H9 (cell line): ENCODE results near the gene TGFBR2. TPM values are rescaled to one million over a fixed set of nuclear protein-coding genes. Genes with fewer than 3 reads are reported as not detected.

Source experiments
- DNase-seq: peaks from one replicate; pipeline ENCODE4 v3.0.0-alpha.2; 2017
- H2AFZ ChIP-seq: one replicate; pipeline ENCODE4 v1.6.1; 2013; ENCODE audit warnings: mild to moderate bottlenecking, low read length, control low read depth, moderate library complexity
- H2AK5ac ChIP-seq: 2 replicates; pipeline ENCODE4 v1.6.1; 2013; ENCODE audit warnings: low read length, control low read depth, mixed read lengths; ENCODE audit not compliant: insufficient read length
- H2BK120ac ChIP-seq: one replicate; pipeline ENCODE4 v1.6.1; 2013; ENCODE audit warnings: low read depth, mild to moderate bottlenecking, low read length, control low read depth, inconsistent platforms; ENCODE audit not compliant: poor library complexity, severe bottlenecking
- H2BK12ac ChIP-seq: 2 replicates; pipeline ENCODE4 v1.6.1; 2013; ENCODE audit warnings: low read length, control low read depth, mixed read lengths, low read depth; ENCODE audit not compliant: insufficient read length
- H2BK15ac ChIP-seq: 2 replicates; pipeline ENCODE4 v1.6.1; 2013; ENCODE audit warnings: low read depth, low read length, control low read depth
- H2BK20ac ChIP-seq: one replicate; pipeline ENCODE4 v1.6.1; 2013; ENCODE audit warnings: low read depth, mild to moderate bottlenecking, low read length, control low read depth, inconsistent platforms; ENCODE audit not compliant: poor library complexity, severe bottlenecking
- H2BK5ac ChIP-seq: 2 replicates; pipeline ENCODE4 v1.6.1; 2013; ENCODE audit warnings: low read length, control low read depth, mixed read lengths; ENCODE audit not compliant: insufficient read length
- H3K14ac ChIP-seq: 2 replicates; pipeline ENCODE4 v1.6.1; 2013; ENCODE audit warnings: low read length, control low read depth; ENCODE audit not compliant: insufficient read depth
- H3K18ac ChIP-seq: 2 replicates; pipeline ENCODE4 v1.6.1; 2013; ENCODE audit warnings: low read depth, mild to moderate bottlenecking, mixed read lengths, low read length, control low read depth; ENCODE audit not compliant: insufficient read length
- H3K23ac ChIP-seq: 2 replicates; pipeline ENCODE4 v1.6.1; 2013; ENCODE audit warnings: low read length, control low read depth, mixed read lengths, low read depth; ENCODE audit not compliant: insufficient read length
- H3K23me2 ChIP-seq: 2 replicates; pipeline ENCODE4 v1.6.1; 2013; ENCODE audit warnings: low read depth, mild to moderate bottlenecking, mixed read lengths, low read length, control low read depth; ENCODE audit not compliant: insufficient read length, poor library complexity, severe bottlenecking
- H3K27ac ChIP-seq: 2 replicates; pipeline ENCODE4 v1.5.1; 2013; ENCODE audit warnings: low read length, control low read depth, mixed read lengths, low read depth; ENCODE audit not compliant: insufficient read length
- H3K27me3 ChIP-seq: 2 replicates; pipeline ENCODE4 v1.6.1; 2013; ENCODE audit warnings: low read length, control low read depth, inconsistent platforms; ENCODE audit not compliant: insufficient read depth
- H3K4ac ChIP-seq: 2 replicates; pipeline ENCODE4 v1.6.1; 2013; ENCODE audit warnings: low read depth, mild to moderate bottlenecking, control low read depth, inconsistent platforms, low read length, moderate library complexity
- H3K4me1 ChIP-seq: 2 replicates; pipeline ENCODE4 v1.6.1; 2013; ENCODE audit warnings: low read length, control low read depth, inconsistent platforms; ENCODE audit not compliant: insufficient read depth
- H3K4me2 ChIP-seq: 2 replicates; pipeline ENCODE4 v1.6.1; 2013; ENCODE audit warnings: low read length, control low read depth, mixed read lengths; ENCODE audit not compliant: insufficient read length, insufficient read depth
- H3K56ac ChIP-seq: 2 replicates; pipeline ENCODE4 v1.6.1; 2013; ENCODE audit warnings: low read depth, mild to moderate bottlenecking, mixed read lengths, low read length, control low read depth; ENCODE audit not compliant: insufficient read length
- H3K79me1 ChIP-seq: 2 replicates; pipeline ENCODE4 v1.6.1; 2013; ENCODE audit warnings: low read depth, mild to moderate bottlenecking, moderate library complexity, low read length, control low read depth, inconsistent platforms; ENCODE audit not compliant: insufficient read depth, poor library complexity, severe bottlenecking
- H3K79me2 ChIP-seq: 2 replicates; pipeline ENCODE4 v1.6.1; 2013; ENCODE audit warnings: low read length, control low read depth, inconsistent platforms; ENCODE audit not compliant: insufficient read depth
- H3K9ac ChIP-seq: 2 replicates; pipeline ENCODE4 v1.6.1; 2013; ENCODE audit warnings: low read length, control low read depth, mixed read lengths; ENCODE audit not compliant: insufficient read length; ENCODE audit errors: extremely low read depth
- H3K9me3 ChIP-seq: one replicate; pipeline ENCODE4 v1.6.1; 2013; ENCODE audit warnings: low read depth, low read length, inconsistent platforms; ENCODE audit not compliant: control insufficient read depth
- H3T11ph ChIP-seq: one replicate; pipeline ENCODE4 v1.6.1; 2013; ENCODE audit warnings: mild to moderate bottlenecking, low read length, control low read depth, inconsistent platforms
- H4K20me1 ChIP-seq: one replicate; pipeline ENCODE4 v1.6.1; 2013; ENCODE audit not compliant: control insufficient read depth, insufficient read length, insufficient read depth
- H4K5ac ChIP-seq: 2 replicates; pipeline ENCODE4 v1.6.1; 2013; ENCODE audit warnings: low read depth, mild to moderate bottlenecking, mixed read lengths, low read length, control low read depth; ENCODE audit not compliant: insufficient read length
- H4K8ac ChIP-seq: replicated peaks from 2 replicates; pipeline ENCODE4 v1.6.1; 2013; ENCODE audit warnings: low read length, control low read depth, mixed read lengths, low read depth; ENCODE audit not compliant: insufficient read length
- H4K91ac ChIP-seq: 2 replicates; pipeline ENCODE4 v1.6.1; 2013; ENCODE audit warnings: low read depth, mild to moderate bottlenecking, moderate library complexity, mixed read lengths, low read length, control low read depth; ENCODE audit not compliant: insufficient read length
- H3K27ac Mint-ChIP-seq, 3 experiments: 2 replicates in 2 of 3; 3 replicates in 1 of 3; pipeline ENCODE4 v1.8.0; 2020 to 2021; ENCODE audit warnings: mixed read lengths in 3 of 3, mild to moderate bottlenecking in 1 of 3, moderate library complexity in 1 of 3
- H3K27me3 Mint-ChIP-seq: 2 replicates; pipeline ENCODE4 v1.8.0; 2021; ENCODE audit warnings: low read depth, mild to moderate bottlenecking, moderate library complexity, mixed read lengths
- H3K36me3 Mint-ChIP-seq, 3 experiments: 2 replicates in 2 of 3; 3 replicates in 1 of 3; pipeline ENCODE4 v1.8.0; 2020 to 2021; ENCODE audit warnings: low read depth in 3 of 3, mixed read lengths in 3 of 3; ENCODE audit not compliant: insufficient read depth in 1 of 3
- H3K4me1 Mint-ChIP-seq, 2 experiments: 2 replicates each; pipeline ENCODE4 v1.8.0; 2020; ENCODE audit warnings: mixed read lengths in 2 of 2
- H3K4me3 Mint-ChIP-seq, 2 experiments: 2 replicates in 1 of 2; 3 replicates in 1 of 2; pipeline ENCODE4 v1.8.0; 2020 to 2021; ENCODE audit warnings: mild to moderate bottlenecking in 2 of 2, mixed read lengths in 2 of 2, moderate library complexity in 1 of 2
- H3K9me3 Mint-ChIP-seq, 2 experiments: 2 replicates in 1 of 2; 3 replicates in 1 of 2; pipeline ENCODE4 v1.8.0; 2020; ENCODE audit warnings: mild to moderate bottlenecking in 2 of 2, mixed read lengths in 2 of 2, moderate library complexity in 1 of 2
- CTCF ChIP-seq: fragments of 200-600 bp; sonication (generic); conservative IDR thresholded peaks from 3 replicates; pipeline ENCODE4 v1.8.0; 2021; ENCODE audit warnings: antibody characterized with exemption, mild to moderate bottlenecking
- WGBS: extraction: QIAGEN DNeasy Blood & Tissue Kit; methylation state at CpG from one replicate; pipeline ENCODE4 v1.1.7; 2013; ENCODE audit warnings: missing lambda C conversion rate, low lambda C conversion rate, mixed read lengths; ENCODE audit not compliant: insufficient read length; ENCODE audit errors: extremely low coverage; 5-methylcytosine and 5-hydroxymethylcytosine counted together
- total RNA-seq: library from RNA; stranded (reverse); gene quantifications from 2 replicates; pipeline ENCODE4 v1.2.1, GENCODE V29; 2021

The TGFBR2 gene
- total RNA-seq, 1 experiment from 2014 or later: 10.6 TPM

- Histone ChIP-seq H3K4ac (no peak overlapping the region), H4K5ac (no peak overlapping the region), H2BK15ac (no peak overlapping the region), H3K9me3 (no peaks in the 10 kb centered on the region), H3K23me2 (peaks cover 7% of the 10 kb centered on the region), H3K79me2 (peaks cover 25% of the 10 kb centered on the region), H3T11ph (no peak overlapping the region), H2BK5ac (no peak overlapping the region), H2BK12ac (no peak overlapping the region), H2AFZ (no peak overlapping the region), H3K23ac (no peak overlapping the region), H4K91ac (no peak overlapping the region), H4K20me1 (no peaks in the 10 kb centered on the region), H2BK120ac (no peak overlapping the region), H2BK20ac (no peak overlapping the region), H4K8ac (no peak overlapping the region), H3K27me3 (no peaks in the 10 kb centered on the region), H3K27ac (no peak overlapping the region), H3K4me1 (peaks cover 12% of the 10 kb centered on the region; the same call in 1 of the 2 replicates), H3K9ac (peak overlapping the region; percentile 46), H3K56ac (no peak overlapping the region), H3K14ac (peak overlapping the region; percentile 67), H3K4me2 (peak overlapping the region; percentile 81), H2AK5ac (no peak overlapping the region), H3K18ac (no peak overlapping the region), H3K79me1 (no peaks in the 10 kb centered on the region)
- peak; percentile 55 for DNase-seq
- no peak for TF ChIP-seq CTCF
- WGBS: no CpG with 5 or more reads among the region's 45 CpGs
- no peaks in the 10 kb centered on the region; a peak in 1 of 7 replicates for H3K36me3 Mint-ChIP-seq
- peaks cover 34 to 45% of the 10 kb centered on the region in 2 experiments for H3K4me1 Mint-ChIP-seq
- peak overlapping the region in 2 of 3 experiments; percentile 29 to 81; a peak in 2 of 7 replicates for H3K27ac Mint-ChIP-seq
- H3K27me3 Mint-ChIP-seq: peaks cover 12% of the 10 kb centered on the region
- H3K4me3 Mint-ChIP-seq: peak overlapping the region; percentile 88 to 93
- 0 out of 5 replicates have a peak, but pooled peaks cover 0 to 2% of the 10 kb centered on the region in 2 experiments for H3K9me3 Mint-ChIP-seq
Measured at GRCh38 chr3:30607032-30607833, 832 bp downstream of the TGFBR2 start.
